NCI-H1092 treated with DMSO at 0.1 percent for 48 hours (cell line): ENCODE data around the gene C4B.
"Not testable (repeated sequence)": the region's sequence is repeated elsewhere in the genome, so short reads cannot be mapped to it uniquely, and the experiment has no call there.

ENCODE experiments used
- DNase-seq: peaks from one replicate; lab custom pipeline; 2025; lab: John Stamatoyannopoulos, UW

C4B gene

DNA sequence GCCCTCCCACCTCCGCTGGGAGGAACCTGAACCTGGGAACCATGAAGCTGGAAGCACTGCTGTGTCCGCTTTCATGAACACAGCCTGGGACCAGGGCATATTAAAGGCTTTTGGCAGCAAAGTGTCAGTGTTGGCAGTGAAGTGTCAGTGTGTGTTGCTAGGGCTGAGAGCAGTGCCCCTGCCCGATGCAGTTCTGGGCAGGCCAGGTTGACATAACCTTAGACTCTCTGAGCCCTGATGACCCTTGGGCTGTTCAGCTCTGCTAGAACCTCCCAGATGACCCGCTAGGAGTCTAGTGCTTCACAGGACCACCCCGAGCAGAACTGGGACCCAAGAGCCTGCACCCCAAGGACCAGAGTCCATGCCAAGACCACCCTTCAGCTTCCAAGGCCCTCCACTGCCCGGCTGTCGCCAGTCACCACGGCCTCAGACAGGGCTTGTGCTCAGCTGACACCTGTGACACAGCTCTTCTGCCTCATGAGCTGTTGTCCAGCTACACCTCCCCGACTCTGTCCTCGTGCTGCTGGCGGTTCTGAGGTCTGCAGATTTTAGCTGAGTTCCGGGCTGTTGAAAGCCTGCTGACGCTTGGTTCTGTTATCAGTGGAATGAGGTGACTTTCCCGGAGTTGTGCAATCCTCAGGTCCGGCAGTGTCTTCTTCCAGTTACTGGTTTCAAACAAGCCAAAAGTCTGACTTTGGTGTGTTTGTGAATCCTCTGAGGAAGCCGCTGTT is 20.9 kb downstream of the C4B start:
- not testable (repeated sequence) for DNase-seq

DNA sequence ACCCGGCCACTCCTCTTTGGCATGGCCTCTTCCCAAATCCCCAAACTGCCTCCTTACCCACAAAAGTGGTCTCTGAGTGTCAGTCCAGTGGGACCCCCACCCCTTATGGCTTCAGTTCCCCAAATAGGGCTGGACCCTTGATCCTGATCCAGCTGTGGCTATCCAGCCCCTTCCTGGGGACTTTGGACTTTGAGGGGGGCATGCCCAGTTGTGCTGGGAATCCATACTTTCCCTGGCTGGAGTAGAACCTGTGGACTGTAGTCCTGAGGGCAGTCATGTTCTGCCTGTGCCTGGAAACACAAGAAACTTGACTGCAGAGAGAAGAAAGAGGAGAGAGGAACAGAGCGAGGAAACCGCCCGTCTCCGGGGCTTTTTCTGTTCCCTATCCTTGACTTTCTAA is 22.5 kb downstream of the C4B start:
- not testable (repeated sequence) for DNase-seq

DNA sequence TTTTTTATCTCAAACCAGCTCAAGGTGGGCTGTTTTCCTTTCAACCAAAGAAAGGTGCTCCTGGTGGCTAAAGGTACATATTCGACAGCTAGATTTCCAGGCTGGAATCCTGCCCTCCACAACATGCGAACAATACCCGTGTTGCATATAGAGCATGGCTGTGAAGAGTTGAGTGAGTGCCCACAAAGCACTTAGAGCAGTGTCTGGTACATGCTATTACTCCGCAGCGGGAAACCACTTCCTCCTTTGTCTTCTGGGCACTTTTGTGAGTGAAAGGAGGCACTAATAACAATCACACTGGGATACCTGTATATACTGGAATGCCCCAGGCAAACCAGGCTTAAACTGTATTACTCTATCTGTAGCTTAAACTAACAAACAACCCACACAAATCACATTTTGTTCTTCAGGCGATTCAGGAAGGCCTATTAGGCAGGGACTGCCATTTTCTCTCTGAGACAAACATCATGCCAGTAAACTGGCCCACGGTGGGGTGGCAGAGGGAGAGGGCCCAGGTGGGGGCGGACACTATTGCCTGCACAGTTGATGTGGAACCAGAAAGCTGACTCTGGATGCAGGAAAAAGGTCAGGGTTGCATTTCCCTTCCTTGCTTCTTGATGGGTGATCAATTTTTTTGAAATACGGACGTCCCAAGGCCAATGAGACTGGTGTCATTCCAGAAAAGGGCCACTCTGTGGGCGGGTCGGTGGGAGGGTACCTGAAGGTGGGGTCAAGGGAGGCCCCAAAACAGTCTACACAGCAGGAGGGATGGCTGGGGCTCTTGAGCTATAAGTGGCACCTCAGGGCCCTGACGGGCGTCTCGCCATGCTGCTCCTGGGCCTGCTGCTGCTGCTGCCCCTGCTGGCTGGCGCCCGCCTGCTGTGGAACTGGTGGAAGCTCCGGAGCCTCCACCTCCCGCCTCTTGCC is 23.3 kb downstream of the C4B start, which contains the start of gene CYP21A2:
Gene CYP21A2 (plus strand): TSS at position 818 of the 927 bp plus-strand sequence. CDS start 8 bp downstream, at position 826.
- DNase-seq = not testable (repeated sequence)

DNA sequence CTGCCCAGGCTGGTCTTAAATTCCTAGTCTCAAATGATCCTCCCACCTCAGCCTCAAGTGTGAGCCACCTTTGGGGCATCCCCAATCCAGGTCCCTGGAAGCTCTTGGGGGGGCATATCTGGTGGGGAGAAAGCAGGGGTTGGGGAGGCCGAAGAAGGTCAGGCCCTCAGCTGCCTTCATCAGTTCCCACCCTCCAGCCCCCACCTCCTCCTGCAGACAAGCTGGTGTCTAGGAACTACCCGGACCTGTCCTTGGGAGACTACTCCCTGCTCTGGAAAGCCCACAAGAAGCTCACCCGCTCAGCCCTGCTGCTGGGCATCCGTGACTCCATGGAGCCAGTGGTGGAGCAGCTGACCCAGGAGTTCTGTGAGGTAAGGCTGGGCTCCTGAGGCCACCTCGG is 24.3 kb downstream of the C4B start:
- DNase-seq = not testable (repeated sequence)

DNA sequence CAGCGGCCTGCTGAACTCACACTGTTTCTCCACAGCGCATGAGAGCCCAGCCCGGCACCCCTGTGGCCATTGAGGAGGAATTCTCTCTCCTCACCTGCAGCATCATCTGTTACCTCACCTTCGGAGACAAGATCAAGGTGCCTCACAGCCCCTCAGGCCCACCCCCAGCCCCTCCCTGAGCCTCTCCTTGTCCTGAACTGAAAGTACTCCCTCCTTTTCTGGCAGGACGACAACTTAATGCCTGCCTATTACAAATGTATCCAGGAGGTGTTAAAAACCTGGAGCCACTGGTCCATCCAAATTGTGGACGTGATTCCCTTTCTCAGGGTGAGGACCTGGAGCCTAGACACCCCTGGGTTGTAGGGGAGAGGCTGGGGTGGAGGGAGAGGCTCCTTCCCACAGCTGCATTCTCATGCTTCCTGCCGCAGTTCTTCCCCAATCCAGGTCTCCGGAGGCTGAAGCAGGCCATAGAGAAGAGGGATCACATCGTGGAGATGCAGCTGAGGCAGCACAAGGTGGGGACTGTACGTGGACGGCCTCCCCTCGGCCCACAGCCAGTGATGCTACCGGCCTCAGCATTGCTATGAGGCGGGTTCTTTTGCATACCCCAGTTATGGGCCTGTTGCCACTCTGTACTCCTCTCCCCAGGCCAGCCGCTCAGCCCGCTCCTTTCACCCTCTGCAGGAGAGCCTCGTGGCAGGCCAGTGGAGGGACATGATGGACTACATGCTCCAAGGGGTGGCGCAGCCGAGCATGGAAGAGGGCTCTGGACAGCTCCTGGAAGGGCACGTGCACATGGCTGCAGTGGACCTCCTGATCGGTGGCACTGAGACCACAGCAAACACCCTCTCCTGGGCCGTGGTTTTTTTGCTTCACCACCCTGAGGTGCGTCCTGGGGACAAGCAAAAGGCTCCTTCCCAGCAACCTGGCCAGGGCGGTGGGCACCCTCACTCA is 25.0 kb downstream of the C4B start:
- DNase-seq = not testable (repeated sequence)

DNA sequence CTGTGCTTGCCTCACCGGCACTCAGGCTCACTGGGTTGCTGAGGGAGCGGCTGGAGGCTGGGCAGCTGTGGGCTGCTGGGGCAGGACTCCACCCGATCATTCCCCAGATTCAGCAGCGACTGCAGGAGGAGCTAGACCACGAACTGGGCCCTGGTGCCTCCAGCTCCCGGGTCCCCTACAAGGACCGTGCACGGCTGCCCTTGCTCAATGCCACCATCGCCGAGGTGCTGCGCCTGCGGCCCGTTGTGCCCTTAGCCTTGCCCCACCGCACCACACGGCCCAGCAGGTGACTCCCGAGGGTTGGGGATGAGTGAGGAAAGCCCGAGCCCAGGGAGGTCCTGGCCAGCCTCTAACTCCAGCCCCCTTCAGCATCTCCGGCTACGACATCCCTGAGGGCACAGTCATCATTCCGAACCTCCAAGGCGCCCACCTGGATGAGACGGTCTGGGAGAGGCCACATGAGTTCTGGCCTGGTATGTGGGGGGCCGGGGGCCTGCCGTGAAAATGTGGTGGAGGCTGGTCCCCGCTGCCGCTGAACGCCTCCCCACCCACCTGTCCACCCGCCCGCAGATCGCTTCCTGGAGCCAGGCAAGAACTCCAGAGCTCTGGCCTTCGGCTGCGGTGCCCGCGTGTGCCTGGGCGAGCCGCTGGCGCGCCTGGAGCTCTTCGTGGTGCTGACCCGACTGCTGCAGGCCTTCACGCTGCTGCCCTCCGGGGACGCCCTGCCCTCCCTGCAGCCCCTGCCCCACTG is 25.9 kb downstream of the C4B start:
- DNase-seq = not testable (repeated sequence)

DNA sequence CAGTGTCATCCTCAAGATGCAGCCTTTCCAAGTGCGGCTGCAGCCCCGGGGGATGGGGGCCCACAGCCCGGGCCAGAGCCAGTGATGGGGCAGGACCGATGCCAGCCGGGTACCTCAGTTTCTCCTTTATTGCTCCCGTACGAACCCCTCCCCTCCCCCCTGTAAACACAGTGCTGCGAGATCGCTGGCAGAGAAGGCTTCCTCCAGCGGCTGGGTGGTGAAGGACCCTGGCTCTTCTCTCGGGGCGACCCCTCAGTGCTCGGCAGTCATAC is 26.4 kb downstream of the C4B start:
- not testable (repeated sequence) for DNase-seq

DNA sequence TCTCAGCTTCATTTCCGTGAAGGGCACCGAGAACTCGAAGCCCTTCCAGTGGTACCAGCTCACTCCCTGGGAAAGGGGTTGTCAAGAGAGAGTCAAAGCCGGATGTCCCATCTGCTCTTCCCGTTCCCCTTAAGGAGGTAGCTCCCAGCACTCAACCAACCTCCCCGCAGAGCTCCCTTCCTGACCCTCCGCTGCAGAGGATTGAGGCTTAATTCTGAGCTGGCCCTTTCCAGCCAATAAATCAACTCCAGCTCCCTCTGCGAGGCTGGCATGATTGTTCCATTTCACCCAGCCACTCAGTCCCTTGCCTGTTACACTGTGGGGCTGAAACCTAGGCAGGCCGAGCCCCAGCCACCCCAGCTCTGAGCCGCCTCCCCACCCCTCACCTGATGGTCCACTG is 26.8 kb downstream of the C4B start:
- DNase-seq = not testable (repeated sequence)

DNA sequence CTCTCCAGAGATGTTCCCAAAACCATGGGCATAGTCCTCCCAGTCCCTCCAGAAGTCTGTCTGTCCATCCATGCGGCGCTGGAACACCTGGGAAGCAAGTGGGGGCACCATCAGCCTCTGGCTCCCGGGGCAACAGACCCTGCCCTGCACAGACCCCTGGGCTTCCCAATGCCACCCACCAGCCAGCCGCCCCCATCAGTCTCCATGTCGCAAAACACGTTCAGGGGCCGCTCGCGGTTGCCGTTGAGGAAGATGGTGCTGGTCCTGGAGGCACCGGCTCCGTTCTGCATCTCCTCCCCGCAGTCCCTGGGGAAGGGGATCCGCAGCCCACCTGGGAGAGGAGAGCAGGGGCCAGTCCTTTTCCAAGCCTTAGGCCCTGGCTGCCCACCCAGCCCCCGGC is 27.7 kb downstream of the C4B start:
- not testable (repeated sequence) for DNase-seq

DNA sequence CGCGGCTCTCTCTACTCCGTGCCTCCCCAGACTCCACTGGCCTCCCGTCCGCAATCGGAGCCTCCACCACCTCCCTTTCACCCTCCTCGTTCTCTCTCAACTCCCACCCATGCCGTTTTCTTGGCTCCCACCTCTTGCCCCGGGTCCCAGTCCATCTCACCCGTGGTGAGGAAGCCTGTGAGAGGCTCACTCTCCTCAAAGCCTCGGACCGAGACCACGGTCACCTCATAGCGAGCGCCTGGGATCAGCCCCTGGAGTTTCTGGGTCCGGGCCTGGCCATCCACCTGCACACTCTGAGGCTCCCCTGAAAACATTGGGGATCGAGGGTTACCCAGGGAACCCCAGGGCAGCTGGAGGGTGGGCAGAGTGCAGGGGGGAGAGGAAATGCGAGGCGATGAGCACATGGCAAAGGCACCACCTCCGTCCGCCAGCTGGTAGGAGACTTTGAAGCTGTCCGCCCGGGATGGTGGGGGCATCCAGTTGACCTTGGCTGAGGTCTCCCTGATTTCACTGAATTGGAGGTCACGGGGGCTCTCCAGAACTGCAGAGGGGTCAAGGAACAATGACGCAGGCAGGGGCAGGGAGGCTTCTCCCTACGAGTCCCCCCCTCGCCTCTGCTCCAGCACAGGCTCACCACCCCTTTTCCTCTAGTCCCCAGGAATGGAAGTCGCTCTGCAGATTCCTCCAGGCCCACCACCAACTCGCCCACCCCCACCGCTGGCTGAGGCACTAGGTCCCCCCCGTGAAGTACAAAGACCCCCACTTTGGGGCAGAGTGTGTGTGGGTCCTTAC is 29.2 kb downstream of the C4B start:
- DNase-seq = not testable (repeated sequence)

DNA sequence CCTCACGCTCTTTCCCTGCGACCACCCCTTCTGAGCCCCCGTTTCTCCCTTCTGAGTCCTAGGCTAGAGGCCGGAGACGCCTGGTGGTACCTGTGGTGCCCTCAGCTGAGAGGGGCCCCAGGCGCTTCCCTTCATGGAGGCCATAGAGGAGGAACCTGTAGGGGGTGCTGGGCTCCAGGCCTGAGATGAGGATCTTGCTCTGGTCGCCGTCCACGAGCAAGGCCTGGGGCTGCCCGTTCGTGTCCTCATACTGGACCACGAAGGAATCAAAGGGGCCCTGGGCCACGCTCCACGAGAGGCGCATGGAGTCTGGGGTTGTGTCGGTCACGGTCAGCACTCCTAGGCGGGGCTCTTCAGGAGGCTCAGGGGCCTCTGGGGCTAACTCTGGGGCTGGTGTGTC is 30.3 kb downstream of the C4B start:
- DNase-seq = not testable (repeated sequence)

DNA sequence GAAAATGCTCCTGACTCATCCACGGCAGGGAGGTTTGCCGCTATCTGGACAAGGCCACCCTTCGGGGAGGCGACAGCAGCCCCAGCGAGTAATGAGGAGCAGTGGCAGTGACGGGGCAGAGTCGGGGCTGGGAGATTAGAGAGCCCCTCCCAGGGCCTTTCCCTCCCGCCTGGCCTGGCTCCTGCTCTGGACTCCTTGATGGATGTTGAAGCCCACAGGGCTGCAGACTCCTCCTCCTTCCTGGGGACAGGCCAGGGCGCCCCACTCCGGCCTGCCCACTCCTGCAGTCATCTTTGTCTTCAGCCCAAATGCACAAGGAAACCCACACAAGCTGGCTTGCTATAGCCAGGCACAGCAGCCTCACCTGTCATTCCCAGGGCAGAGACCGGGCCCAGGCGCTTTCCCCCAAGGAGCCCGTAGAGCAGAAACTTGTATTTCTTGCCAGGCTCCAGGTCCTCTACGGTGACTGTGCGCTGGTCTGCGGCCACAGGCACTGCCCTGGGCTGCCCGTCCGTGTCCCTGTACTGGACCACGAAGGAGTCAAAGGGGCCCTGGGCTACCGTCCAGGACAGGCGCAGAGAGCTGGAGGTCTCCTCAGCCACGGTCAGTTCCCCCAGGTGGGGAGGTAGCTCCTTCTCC is 31.3 kb downstream of the C4B start:
- DNase-seq = no peak

DNA sequence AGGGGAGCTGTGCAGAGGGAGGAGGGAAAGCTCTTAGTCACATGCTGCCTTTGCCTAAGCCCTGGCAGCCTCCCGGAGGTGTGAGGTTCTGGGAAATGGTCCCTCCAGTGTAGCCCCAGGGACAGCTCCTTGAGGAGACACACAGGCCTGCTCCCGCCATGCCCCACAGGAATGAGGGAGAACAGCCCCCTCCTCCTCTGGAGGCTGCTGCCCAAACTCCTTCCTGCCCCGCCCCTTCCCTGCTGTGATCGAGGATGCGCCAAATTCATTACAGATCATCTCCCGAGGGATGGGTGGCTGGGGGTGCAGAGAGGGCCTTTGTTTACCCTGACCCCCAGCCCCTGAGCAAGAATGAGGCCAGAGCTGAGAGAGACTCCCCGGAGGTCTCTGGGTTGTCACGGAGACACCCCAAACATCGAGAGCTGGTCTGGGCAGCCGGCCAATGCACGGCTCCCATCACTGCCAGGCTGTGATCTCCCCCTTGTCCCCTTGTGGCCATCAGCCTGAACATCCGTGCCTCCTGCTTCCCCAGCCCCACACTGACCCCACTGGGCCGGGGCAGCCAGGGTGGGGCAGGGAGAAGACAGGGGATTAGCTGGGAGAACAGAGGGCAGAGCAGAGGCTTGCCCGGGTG is 32.0 kb downstream of the C4B start:
- peak; percentile 3 for DNase-seq

DNA sequence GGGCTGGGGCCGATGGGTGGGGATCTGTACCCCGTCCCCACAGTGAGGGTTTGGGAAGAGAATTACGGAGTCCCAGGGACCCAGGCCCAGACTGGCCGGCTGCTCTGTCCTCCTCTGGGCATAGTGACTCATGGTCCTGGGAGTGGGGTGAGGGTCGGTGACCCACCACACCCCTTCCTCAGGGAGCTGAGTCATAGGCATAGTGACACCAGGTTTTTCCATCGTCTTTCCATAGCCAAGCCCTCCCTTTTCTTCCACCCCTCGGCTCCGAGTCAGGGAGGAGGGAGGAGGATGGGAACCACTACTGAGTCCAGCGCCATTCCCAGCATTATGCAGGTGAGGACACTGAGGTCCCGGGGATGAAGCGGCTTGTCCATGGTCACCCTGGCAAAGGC is 32.5 kb downstream of the C4B start:
- DNase-seq = no peak

DNA sequence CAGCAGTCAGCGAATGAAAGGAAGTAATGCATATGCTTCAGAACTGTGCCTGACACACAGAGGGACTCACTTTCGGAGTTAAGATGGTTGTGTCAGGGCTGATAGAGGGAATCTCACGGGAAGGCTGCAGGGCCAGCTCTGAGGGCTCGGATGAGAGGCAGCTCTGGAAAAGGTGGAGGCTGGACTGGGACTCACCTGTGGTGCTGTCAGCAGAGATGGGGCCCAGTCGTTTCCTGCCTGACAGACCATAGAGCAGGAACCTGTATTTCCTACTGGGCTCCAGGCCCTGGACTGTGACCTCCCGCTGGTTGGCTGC is 32.9 kb downstream of the C4B start:
- no peak for DNase-seq

DNA sequence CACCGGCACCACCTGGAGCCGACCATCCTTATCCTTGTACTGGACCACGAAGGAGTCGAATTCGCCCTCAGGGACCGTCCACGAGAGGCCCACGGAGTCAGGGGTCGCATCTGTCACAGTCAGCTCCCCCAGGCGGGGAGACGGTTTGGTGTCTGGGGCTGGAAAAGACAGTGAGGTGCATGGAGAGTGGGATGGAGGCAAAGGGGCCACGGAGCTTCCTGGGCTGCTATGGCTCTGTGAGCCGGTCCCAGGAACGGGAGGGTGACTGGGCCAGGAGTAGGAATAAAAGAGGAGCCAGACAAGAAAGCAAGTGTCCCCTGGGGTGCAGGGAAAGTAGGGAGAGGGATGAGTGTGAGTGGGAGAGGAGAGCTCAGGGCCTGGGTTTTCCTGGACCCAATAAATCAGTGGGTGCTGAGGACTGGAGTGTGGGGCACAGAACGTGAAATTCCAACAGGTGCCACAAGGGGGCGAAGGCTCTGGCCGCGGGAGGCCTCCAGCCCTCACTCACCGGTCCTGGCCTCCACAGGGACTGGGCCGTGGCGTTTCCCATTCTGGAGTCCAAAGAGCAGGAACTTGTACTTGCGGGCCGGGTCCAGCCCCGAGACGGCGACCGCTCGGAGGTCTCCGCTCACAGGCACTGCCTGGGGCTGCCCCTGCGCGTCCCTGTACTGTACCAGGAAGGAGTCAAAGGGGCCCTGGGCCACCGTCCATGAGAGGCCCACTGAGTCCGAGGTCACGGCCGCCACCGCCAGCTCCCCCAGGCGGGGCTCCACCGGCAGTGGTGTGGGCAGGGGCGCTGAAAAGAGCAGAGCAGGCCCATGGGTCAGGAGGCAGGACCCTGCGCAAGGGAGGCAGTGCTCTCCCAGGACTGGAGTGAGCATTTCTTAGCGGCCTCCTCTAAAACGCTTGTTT is 33.5 kb downstream of the C4B start:
- peak; percentile 9 for DNase-seq

DNA sequence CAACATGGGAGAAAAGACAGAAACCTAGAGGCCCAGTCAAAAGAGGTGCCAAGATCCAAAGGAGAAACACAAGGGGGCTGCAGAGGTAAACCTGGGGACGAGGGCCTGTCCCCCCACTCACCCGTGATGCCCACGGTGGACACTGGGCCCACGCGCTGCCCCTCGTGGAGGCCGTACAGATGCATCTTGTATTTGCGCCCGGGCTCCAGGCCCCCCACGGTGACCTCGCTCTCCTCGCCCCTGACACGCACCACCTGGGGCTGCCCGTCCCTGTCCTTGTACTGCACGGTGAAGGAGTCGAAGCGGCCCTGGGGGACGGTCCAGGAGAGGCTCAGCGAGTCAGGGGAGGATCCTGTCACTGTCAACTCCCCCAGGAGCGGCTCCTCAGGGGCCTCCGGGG is 34.6 kb downstream of the C4B start:
- not testable (repeated sequence) for DNase-seq

DNA sequence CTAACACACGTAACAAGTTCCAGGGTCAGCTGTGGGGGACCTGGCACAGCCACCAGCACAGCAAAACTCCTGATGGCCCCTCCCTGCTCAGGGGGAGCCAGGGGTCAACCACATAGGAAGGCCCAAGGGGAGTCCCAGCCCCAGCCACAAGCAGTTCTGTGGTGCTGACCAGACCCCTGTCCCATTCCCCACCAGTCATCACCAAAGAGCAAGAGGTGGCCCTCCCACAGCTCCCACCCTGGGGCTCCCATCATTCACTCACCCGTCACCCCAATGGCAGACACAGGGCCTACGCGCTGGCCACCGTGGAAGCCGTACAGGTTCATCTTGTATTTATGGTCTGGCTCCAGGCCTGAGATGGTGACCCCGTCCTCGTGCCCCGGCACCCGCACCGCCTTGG is 35.1 kb downstream of the C4B start:
- DNase-seq = not testable (repeated sequence)

DNA sequence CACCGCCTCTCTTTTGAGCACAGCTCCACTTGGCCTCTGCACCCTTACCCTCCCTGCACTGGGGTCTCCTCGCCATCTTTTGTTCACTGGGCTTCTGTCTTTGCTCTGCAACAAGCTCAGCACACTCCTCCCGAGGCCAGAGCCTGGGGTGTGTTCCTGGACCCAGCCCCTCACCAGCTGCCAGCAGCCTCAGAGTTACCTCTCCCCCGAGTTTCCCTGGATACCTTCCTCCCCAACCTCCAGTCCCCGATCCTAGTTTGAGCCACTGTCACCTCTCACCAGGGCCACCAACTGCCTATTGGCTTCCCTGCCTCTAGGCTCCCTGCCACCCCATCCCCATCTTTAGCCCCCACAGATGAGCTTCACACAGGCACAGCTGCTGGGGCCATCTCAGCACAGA is 36.0 kb downstream of the C4B start:
- no peak for DNase-seq
